ENCODE data around the gene CELF6.

Gene CELF6

GRCh38 chr15:72239652-72240051 is 80.3 kb downstream of the CELF6 start:
- TF ChIP-seq EZH2phosphoT487 (IDR thresholded peaks at IDR 0.05; ENCODE audit: low read length) = no peak
- no peak for TF ChIP-seq CTCF (IDR thresholded peaks at IDR 0.05; ENCODE audit: low read length)
- no peak for TF ChIP-seq EZH2 (optimal IDR thresholded peaks at IDR 0.05; ENCODE audit: low read depth, low read length)
- H3K4me1 ChIP-seq (ENCODE audit: low read length) = peaks cover 13% of the 10 kb centered on the region; the same call in 1 of the 2 replicates
- no peak overlapping the region for H3K4me2 ChIP-seq (ENCODE audit: low read depth, low read length)
- H3K36me3 ChIP-seq (replicated peaks; ENCODE audit: insufficient read depth, low read length) = no peaks in the 10 kb centered on the region; the same call in 1 of the 2 replicates
- H3K4me3 ChIP-seq (ENCODE audit: low read length) = no peak overlapping the region
- H3F3A ChIP-seq (ENCODE audit: insufficient read depth, low read length) = no peaks in the 10 kb centered on the region
- no peaks in the 10 kb centered on the region for H3K27me3 ChIP-seq (replicated peaks; ENCODE audit: insufficient read depth, low read length)
- H3K9ac ChIP-seq (ENCODE audit: low read length) = no peak overlapping the region
- no peak for DNase-seq
- no peaks in the 10 kb centered on the region for H3K9me3 ChIP-seq (replicated peaks; ENCODE audit: insufficient read depth, low read length)
- H3K9me2 ChIP-seq (replicated peaks; ENCODE audit: insufficient read depth, low read length) = no peaks in the 10 kb centered on the region
- H3K79me2 ChIP-seq (ENCODE audit: low read length) = no peaks in the 10 kb centered on the region
- H3K27ac ChIP-seq (ENCODE audit: low read length) = no peak overlapping the region
- no peaks in the 10 kb centered on the region for H4K20me1 ChIP-seq (ENCODE audit: insufficient read depth, low read length)
- H2AFZ ChIP-seq (ENCODE audit: low read length) = no peak overlapping the region

GRCh38 chr15:72238586-72238985 is 81.4 kb downstream of the CELF6 start:
- H3K9ac ChIP-seq (ENCODE audit: low read length) = no peak overlapping the region
- H3K4me2 ChIP-seq (ENCODE audit: low read depth, low read length) = no peak overlapping the region
- no peaks in the 10 kb centered on the region for H3K27me3 ChIP-seq (replicated peaks; ENCODE audit: insufficient read depth, low read length)

GRCh38 chr15:72237853-72238224 is 82.1 kb downstream of the CELF6 start:
- H2AFZ ChIP-seq (ENCODE audit: low read length) = no peak overlapping the region
- TF ChIP-seq EZH2phosphoT487 (IDR thresholded peaks at IDR 0.05; ENCODE audit: low read length) (no peak), CTCF (IDR thresholded peaks at IDR 0.05; ENCODE audit: low read length) (no peak), EZH2 (optimal IDR thresholded peaks at IDR 0.05; ENCODE audit: low read depth, low read length) (no peak)
- H3K27me3 ChIP-seq (replicated peaks; ENCODE audit: insufficient read depth, low read length) = no peaks in the 10 kb centered on the region
- no peaks in the 10 kb centered on the region for H3K9me3 ChIP-seq (replicated peaks; ENCODE audit: insufficient read depth, low read length)
- no peaks in the 10 kb centered on the region for H3K79me2 ChIP-seq (ENCODE audit: low read length)
- H3F3A ChIP-seq (ENCODE audit: insufficient read depth, low read length) = no peaks in the 10 kb centered on the region
- H3K4me1 ChIP-seq (ENCODE audit: low read length) = peaks cover 13% of the 10 kb centered on the region; the same call in 1 of the 2 replicates
- H3K9me2 ChIP-seq (replicated peaks; ENCODE audit: insufficient read depth, low read length) = no peaks in the 10 kb centered on the region
- H3K4me3 ChIP-seq (ENCODE audit: low read length) = no peak overlapping the region
- H3K9ac ChIP-seq (ENCODE audit: low read length) = no peak overlapping the region
- no peaks in the 10 kb centered on the region; the same call in 1 of the 2 replicates for H3K36me3 ChIP-seq (replicated peaks; ENCODE audit: insufficient read depth, low read length)
- H4K20me1 ChIP-seq (ENCODE audit: insufficient read depth, low read length) = no peaks in the 10 kb centered on the region
- H3K27ac ChIP-seq (ENCODE audit: low read length) = no peak overlapping the region
- DNase-seq = no peak
- H3K4me2 ChIP-seq (ENCODE audit: low read depth, low read length) = no peak overlapping the region

More at GRCh38 chr15:72238586-72238985, 81.4 kb downstream of the CELF6 start:
- no peak overlapping the region for H3K27ac ChIP-seq (ENCODE audit: low read length)
- no peaks in the 10 kb centered on the region for H3F3A ChIP-seq (ENCODE audit: insufficient read depth, low read length)
- no peaks in the 10 kb centered on the region; the same call in 1 of the 2 replicates for H3K36me3 ChIP-seq (replicated peaks; ENCODE audit: insufficient read depth, low read length)
- no peaks in the 10 kb centered on the region for H4K20me1 ChIP-seq (ENCODE audit: insufficient read depth, low read length)
- H3K79me2 ChIP-seq (ENCODE audit: low read length) = no peaks in the 10 kb centered on the region
- peaks cover 13% of the 10 kb centered on the region; the same call in 1 of the 2 replicates for H3K4me1 ChIP-seq (ENCODE audit: low read length)
- H3K9me3 ChIP-seq (replicated peaks; ENCODE audit: insufficient read depth, low read length) = no peaks in the 10 kb centered on the region
- no peak overlapping the region for H2AFZ ChIP-seq (ENCODE audit: low read length)
- DNase-seq = no peak
- TF ChIP-seq EZH2 (optimal IDR thresholded peaks at IDR 0.05; ENCODE audit: low read depth, low read length) (no peak), CTCF (IDR thresholded peaks at IDR 0.05; ENCODE audit: low read length) (no peak)
- no peaks in the 10 kb centered on the region for H3K9me2 ChIP-seq (replicated peaks; ENCODE audit: insufficient read depth, low read length)
- H3K4me3 ChIP-seq (ENCODE audit: low read length) = no peak overlapping the region

All from MM.1S (cell line).